Central memory CD8-positive, alpha-beta T cell (primary cell): ENCODE results near the gene PDCD2L.
"Not testable (repeated sequence)": the region's sequence is repeated elsewhere in the genome, so short reads cannot be mapped to it uniquely, and the experiment has no call there.

Experiments
- ATAC-seq: fragments of 150-1000 bp; cut with Tn5 transposase; replicated peaks from 2 replicates; pipeline ENCODE4 v1.10.0; 2022; ENCODE audit warnings: mild to moderate bottlenecking, moderate FRiP score, moderate number of reproducible peaks; ENCODE audit not compliant: poor library complexity, severe bottlenecking; ENCODE audit errors: extremely low read depth
- DNase-seq, 2 donors: peaks; one replicate each; pipeline ENCODE4 v3.0.0; 2021; ENCODE audit warnings: low spot score in 2 of 2
- H3K27ac Mint-ChIP-seq: one replicate; pipeline ENCODE4 v1.8.0; 2022; ENCODE audit warnings: low read depth, mild to moderate bottlenecking, moderate library complexity, mixed read lengths
- H3K27me3 Mint-ChIP-seq: one replicate; pipeline ENCODE4 v1.8.0; 2022; ENCODE audit warnings: mixed read lengths
- H3K36me3 Mint-ChIP-seq: one replicate; pipeline ENCODE4 v1.8.0; 2022; ENCODE audit warnings: mild to moderate bottlenecking, moderate library complexity, mixed read lengths; ENCODE audit not compliant: insufficient read depth
- H3K4me1 Mint-ChIP-seq: one replicate; pipeline ENCODE4 v1.8.0; 2022; ENCODE audit warnings: mixed read lengths
- H3K4me3 Mint-ChIP-seq: one replicate; pipeline ENCODE4 v1.8.0; 2022; ENCODE audit warnings: mild to moderate bottlenecking, moderate library complexity, mixed read lengths
- H3K9me3 Mint-ChIP-seq: one replicate; pipeline ENCODE4 v1.8.0; 2022; ENCODE audit warnings: mixed read lengths

Gene PDCD2L

DNA sequence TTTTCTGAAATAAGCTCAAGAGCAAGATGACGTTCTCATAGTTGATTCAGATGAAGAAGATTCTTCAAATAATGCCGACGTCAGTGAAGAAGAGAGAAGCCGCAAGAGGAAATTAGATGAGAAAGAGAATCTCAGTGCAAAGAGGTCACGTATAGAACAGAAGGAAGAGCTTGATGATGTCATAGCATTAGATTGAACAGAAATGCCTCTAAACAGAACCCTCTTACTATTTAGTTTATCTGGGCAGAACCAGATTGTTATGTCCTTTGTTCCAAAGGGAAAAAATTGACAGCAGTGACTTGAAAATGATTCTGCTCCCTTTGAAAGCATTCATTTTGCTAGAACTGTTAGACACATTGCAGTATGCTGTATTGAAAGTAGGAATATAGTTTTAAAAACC lies 64.8 kb downstream of the PDCD2L start:
- not testable (repeated sequence) for H3K4me3 Mint-ChIP-seq
- peaks cover 72% of the 10 kb centered on the region for H3K36me3 Mint-ChIP-seq

GRCh38 chr19:34471906-34472700 lies 67.9 kb downstream of the PDCD2L start:
- no peaks in the 10 kb centered on the region for H3K4me1 Mint-ChIP-seq
- H3K4me3 Mint-ChIP-seq, result no peak overlapping the region
- no peak for DNase-seq
- H3K36me3 Mint-ChIP-seq, result peaks cover 46% of the 10 kb centered on the region
- H3K9me3 Mint-ChIP-seq, result no peaks in the 10 kb centered on the region
- no peak overlapping the region for H3K27ac Mint-ChIP-seq
- H3K27me3 Mint-ChIP-seq, result no peaks in the 10 kb centered on the region
- no peak for ATAC-seq

More for the DNA sequence above, 64.8 kb downstream of the PDCD2L start:
- not testable (repeated sequence) for H3K27ac Mint-ChIP-seq, DNase-seq, H3K4me1 Mint-ChIP-seq, H3K9me3 Mint-ChIP-seq, H3K27me3 Mint-ChIP-seq, ATAC-seq

DNA sequence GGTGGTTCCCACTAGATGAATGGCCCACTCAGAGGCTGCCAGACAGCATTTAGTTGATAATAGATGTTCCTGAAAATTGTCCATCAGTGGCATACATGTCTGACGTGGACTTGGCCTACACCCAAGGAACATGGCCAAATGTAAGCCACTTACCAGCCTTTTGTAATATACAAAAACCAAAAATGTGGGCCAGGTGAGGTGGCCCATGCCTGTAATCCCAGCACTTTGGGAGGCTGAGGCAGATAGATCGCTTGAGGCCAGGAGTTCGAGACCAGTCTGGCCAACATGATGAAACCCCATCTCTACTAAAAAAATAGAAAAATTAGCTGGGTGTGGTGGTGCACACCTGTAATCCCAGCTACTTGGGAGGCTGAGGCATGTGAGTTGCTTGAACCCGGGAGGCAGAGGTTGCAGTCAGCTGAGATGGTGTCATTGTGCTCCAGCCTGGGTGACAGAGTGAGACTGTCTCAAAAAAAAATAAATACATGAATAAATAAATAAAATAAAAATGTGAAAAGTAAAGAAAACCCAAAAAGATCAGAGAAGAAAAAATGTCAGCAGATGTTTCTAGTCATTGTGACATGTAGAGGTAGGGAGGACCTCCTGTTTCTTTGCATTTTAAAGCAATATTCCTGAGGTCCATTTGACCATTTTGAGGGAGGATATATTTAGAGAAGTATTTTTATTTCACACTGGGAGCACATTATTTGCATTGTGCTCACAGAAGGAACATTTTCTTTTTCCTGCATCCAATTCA lies 70.2 kb downstream of the PDCD2L start:
- Mint-ChIP-seq H3K9me3 (no peaks in the 10 kb centered on the region), H3K4me3 (no peak overlapping the region), H3K36me3 (peaks cover 30% of the 10 kb centered on the region), H3K27ac (no peak overlapping the region), H3K27me3 (no peaks in the 10 kb centered on the region), H3K4me1 (no peaks in the 10 kb centered on the region)
- ATAC-seq (no peak), DNase-seq (no peak)

GRCh38 chr19:34475026-34475974 lies 71.1 kb downstream of the PDCD2L start:
- H3K9me3 Mint-ChIP-seq, result no peaks in the 10 kb centered on the region
- ATAC-seq, result no peak
- no peak for DNase-seq
- H3K4me1 Mint-ChIP-seq, result no peaks in the 10 kb centered on the region
- H3K27ac Mint-ChIP-seq, result no peak overlapping the region
- H3K27me3 Mint-ChIP-seq, result peaks cover 6% of the 10 kb centered on the region
- peaks cover 23% of the 10 kb centered on the region for H3K36me3 Mint-ChIP-seq
- H3K4me3 Mint-ChIP-seq, result no peak overlapping the region
